ENCODE results near the gene BYSL. TPM values are rescaled to one million over a fixed set of nuclear protein-coding genes. Genes with fewer than 3 reads are reported as not detected.
A peak's percentile ranks its signal among the peaks of the same experiment; 100 is the strongest.

BYSL gene
- total RNA-seq, 1 donor from 2014 or later = 11.5 TPM

GRCh38 chr6:41900861-41901260, 20.4 kb upstream of the BYSL start:
- Mint-ChIP-seq H3K4me3 (no peak overlapping the region), H3K27me3 (ENCODE audit: insufficient read depth, low read depth) (no peaks in the 10 kb centered on the region), H3K9me3 (no peaks in the 10 kb centered on the region), H3K36me3 (peaks cover 2% of the 10 kb centered on the region), H3K4me1 (peaks cover 9% of the 10 kb centered on the region), H3K27ac (no peak overlapping the region)
- H3K27ac ChIP-seq = no peak overlapping the region
- no peak overlapping the region for H3K4me2 ChIP-seq
- H3K9me3 ChIP-seq (ENCODE audit: low read depth) = no peaks in the 10 kb centered on the region
- peaks cover 8% of the 10 kb centered on the region for H3K4me1 ChIP-seq
- no peak overlapping the region for H3K4me3 ChIP-seq
- no peak overlapping the region for H2AFZ ChIP-seq (replicated peaks)
- no peak for DNase-seq (ENCODE audit: low spot score)
- no peak overlapping the region for H3K9ac ChIP-seq
- no peaks in the 10 kb centered on the region for H4K20me1 ChIP-seq (ENCODE audit: low read depth)
- no peaks in the 10 kb centered on the region for H3K36me3 ChIP-seq
- H3K27me3 ChIP-seq = no peaks in the 10 kb centered on the region
- no peak for TF ChIP-seq EZH2phosphoT487 (IDR thresholded peaks at IDR 0.05)
- no peak for TF ChIP-seq EZH2 (IDR thresholded peaks at IDR 0.05)
- TF ChIP-seq CTCF (IDR thresholded peaks at IDR 0.05) = no peak
- H3F3A ChIP-seq (ENCODE audit: low read depth) = peaks cover 13% of the 10 kb centered on the region
- H3K79me2 ChIP-seq (ENCODE audit: low read depth) = peaks cover 6% of the 10 kb centered on the region

GRCh38 chr6:41901882-41902519, 19.3 kb upstream of the BYSL start:
- no peak overlapping the region for H3K27ac ChIP-seq
- peak; percentile 16 for DNase-seq (ENCODE audit: low spot score)

GRCh38 chr6:41909727-41910126, 11.6 kb upstream of the BYSL start:
- Mint-ChIP-seq H3K4me3 (no peak overlapping the region), H3K4me1 (no peaks in the 10 kb centered on the region), H3K27me3 (ENCODE audit: insufficient read depth, low read depth) (peaks cover 2% of the 10 kb centered on the region), H3K36me3 (peaks cover 4% of the 10 kb centered on the region), H3K9me3 (no peaks in the 10 kb centered on the region), H3K27ac (no peak overlapping the region)
- no peak overlapping the region for H2AFZ ChIP-seq (replicated peaks)
- H3F3A ChIP-seq (ENCODE audit: low read depth) = no peaks in the 10 kb centered on the region
- no peaks in the 10 kb centered on the region for H3K9me3 ChIP-seq (ENCODE audit: low read depth)
- no peak overlapping the region for H3K27ac ChIP-seq
- H4K20me1 ChIP-seq (ENCODE audit: low read depth) = peaks cover 7% of the 10 kb centered on the region
- H3K4me2 ChIP-seq = no peak overlapping the region
- H3K4me3 ChIP-seq = no peak overlapping the region
- H3K4me1 ChIP-seq = no peaks in the 10 kb centered on the region
- DNase-seq (ENCODE audit: low spot score) = no peak
- H3K36me3 ChIP-seq = no peaks in the 10 kb centered on the region
- TF ChIP-seq CTCF (IDR thresholded peaks at IDR 0.05) = no peak
- no peak for TF ChIP-seq EZH2 (IDR thresholded peaks at IDR 0.05)
- TF ChIP-seq EZH2phosphoT487 (IDR thresholded peaks at IDR 0.05) = no peak
- no peak overlapping the region for H3K9ac ChIP-seq
- H3K79me2 ChIP-seq (ENCODE audit: low read depth) = peaks cover 6% of the 10 kb centered on the region
- no peaks in the 10 kb centered on the region for H3K27me3 ChIP-seq

More at GRCh38 chr6:41901882-41902519, 19.3 kb upstream of the BYSL start:
- H3K79me2 ChIP-seq (ENCODE audit: low read depth) = no peaks in the 10 kb centered on the region
- H3K9me3 ChIP-seq (ENCODE audit: low read depth) = no peaks in the 10 kb centered on the region
- no peaks in the 10 kb centered on the region for H3K27me3 Mint-ChIP-seq (ENCODE audit: insufficient read depth, low read depth)
- no peak overlapping the region for H2AFZ ChIP-seq (replicated peaks)
- H3K27ac Mint-ChIP-seq = no peak overlapping the region
- H3K36me3 ChIP-seq = no peaks in the 10 kb centered on the region
- no peaks in the 10 kb centered on the region for H4K20me1 ChIP-seq (ENCODE audit: low read depth)
- H3K36me3 Mint-ChIP-seq = peaks cover 2% of the 10 kb centered on the region
- no peak overlapping the region for H3K9ac ChIP-seq
- no peaks in the 10 kb centered on the region for H3K4me1 ChIP-seq
- no peak overlapping the region for H3K4me2 ChIP-seq
- H3K4me1 Mint-ChIP-seq = no peaks in the 10 kb centered on the region
- no peak overlapping the region for H3K4me3 Mint-ChIP-seq
- H3K9me3 Mint-ChIP-seq = no peaks in the 10 kb centered on the region
- no peak overlapping the region for H3K4me3 ChIP-seq
- TF ChIP-seq EZH2phosphoT487 (IDR thresholded peaks at IDR 0.05) (no peak), CTCF (IDR thresholded peaks at IDR 0.05) (peak; percentile 42)
- no peaks in the 10 kb centered on the region for H3K27me3 ChIP-seq
- peaks cover 4% of the 10 kb centered on the region for H3F3A ChIP-seq (ENCODE audit: low read depth)
